Ishikawa (cell line): Measurements from ENCODE around the gene SKP1.

Experiments
- CEBPB ChIP-seq: IDR thresholded peaks from 2 replicates; pipeline ENCODE4 v1.6.1; 2012
- EGR1 ChIP-seq: IDR thresholded peaks from 2 replicates; pipeline ENCODE4 v1.6.1; 2012
- EP300 ChIP-seq: IDR thresholded peaks from 2 replicates; pipeline ENCODE4 v1.6.1; 2012; ENCODE audit warnings: borderline replicate concordance
- FOXM1 ChIP-seq: IDR thresholded peaks from 2 replicates; pipeline ENCODE4 v1.6.1; 2012; ENCODE audit warnings: low read depth, borderline replicate concordance
- TAF1 ChIP-seq: IDR thresholded peaks from 2 replicates; pipeline ENCODE4 v1.6.1; 2012; ENCODE audit warnings: low read depth, mild to moderate bottlenecking
- TEAD4 ChIP-seq: IDR thresholded peaks from 2 replicates; pipeline ENCODE4 v1.6.1; 2012
- YY1 ChIP-seq: IDR thresholded peaks from 2 replicates; pipeline ENCODE4 v1.6.1; 2012; ENCODE audit warnings: low read depth
- TF ChIP-seq, protein P1 (sequence below): IDR thresholded peaks from 2 replicates; pipeline ENCODE4 v1.6.1; 2012
- TF ChIP-seq, protein P2 (sequence below): IDR thresholded peaks from 2 replicates; pipeline ENCODE4 v1.6.1; 2012; ENCODE audit warnings: low read depth, mild to moderate bottlenecking

DNA sequence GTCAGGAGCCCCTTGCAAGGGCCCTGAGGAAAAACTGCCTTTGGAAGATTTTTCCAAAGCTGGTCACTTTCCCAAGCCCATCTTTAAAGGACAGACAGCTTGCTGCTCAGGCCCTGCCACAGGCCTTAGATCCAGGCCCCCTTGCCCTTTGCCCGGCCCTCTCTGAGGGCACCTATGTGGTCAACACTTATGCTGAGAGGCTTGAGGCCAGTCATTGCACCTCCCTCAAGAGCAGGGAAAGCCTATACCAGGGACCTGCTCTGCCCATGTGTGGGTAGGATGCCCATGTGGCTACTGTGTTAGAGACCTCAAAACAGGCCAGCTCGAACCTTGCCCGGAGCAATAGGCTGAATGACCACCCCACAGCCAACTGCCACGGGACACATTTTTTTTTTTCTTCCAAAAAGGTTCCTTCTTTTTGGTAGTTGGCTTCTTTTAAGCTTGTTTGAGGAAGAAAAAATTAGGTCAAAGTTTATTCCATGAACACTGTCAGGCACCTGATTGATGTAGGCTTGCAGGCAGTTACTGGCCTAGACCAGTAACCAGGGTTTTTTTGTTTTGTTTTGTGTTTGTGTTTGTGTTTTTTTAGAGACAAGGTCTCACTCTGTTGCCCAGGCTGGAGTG, 58.4 kb downstream of the SKP1 start:
- TF ChIP-seq EP300, result no peak
- no peak for TF ChIP-seq CEBPB
- TF ChIP-seq, protein P1, sequence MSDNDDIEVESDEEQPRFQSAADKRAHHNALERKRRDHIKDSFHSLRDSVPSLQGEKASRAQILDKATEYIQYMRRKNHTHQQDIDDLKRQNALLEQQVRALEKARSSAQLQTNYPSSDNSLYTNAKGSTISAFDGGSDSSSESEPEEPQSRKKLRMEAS, result no peak
- TF ChIP-seq, protein P2, sequence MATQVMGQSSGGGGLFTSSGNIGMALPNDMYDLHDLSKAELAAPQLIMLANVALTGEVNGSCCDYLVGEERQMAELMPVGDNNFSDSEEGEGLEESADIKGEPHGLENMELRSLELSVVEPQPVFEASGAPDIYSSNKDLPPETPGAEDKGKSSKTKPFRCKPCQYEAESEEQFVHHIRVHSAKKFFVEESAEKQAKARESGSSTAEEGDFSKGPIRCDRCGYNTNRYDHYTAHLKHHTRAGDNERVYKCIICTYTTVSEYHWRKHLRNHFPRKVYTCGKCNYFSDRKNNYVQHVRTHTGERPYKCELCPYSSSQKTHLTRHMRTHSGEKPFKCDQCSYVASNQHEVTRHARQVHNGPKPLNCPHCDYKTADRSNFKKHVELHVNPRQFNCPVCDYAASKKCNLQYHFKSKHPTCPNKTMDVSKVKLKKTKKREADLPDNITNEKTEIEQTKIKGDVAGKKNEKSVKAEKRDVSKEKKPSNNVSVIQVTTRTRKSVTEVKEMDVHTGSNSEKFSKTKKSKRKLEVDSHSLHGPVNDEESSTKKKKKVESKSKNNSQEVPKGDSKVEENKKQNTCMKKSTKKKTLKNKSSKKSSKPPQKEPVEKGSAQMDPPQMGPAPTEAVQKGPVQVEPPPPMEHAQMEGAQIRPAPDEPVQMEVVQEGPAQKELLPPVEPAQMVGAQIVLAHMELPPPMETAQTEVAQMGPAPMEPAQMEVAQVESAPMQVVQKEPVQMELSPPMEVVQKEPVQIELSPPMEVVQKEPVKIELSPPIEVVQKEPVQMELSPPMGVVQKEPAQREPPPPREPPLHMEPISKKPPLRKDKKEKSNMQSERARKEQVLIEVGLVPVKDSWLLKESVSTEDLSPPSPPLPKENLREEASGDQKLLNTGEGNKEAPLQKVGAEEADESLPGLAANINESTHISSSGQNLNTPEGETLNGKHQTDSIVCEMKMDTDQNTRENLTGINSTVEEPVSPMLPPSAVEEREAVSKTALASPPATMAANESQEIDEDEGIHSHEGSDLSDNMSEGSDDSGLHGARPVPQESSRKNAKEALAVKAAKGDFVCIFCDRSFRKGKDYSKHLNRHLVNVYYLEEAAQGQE, result no peak
- TF ChIP-seq TAF1, result no peak
- TF ChIP-seq YY1, result no peak
- no peak for TF ChIP-seq TEAD4
- no peak for TF ChIP-seq EGR1
- no peak for TF ChIP-seq FOXM1
